ENCODE results near the gene SPG11. TPM values are rescaled to one million over a fixed set of nuclear protein-coding genes. Genes with fewer than 3 reads are reported as not detected.

The SPG11 gene
- total and polyA plus RNA-seq, 9 of the 15 experiments (the other 6 are each of a cell fraction or from before 2014, with no cell fraction given): 23.3 to 71.2 (median 45.6) TPM

GRCh38 chr15:44616974-44617373 is 46.5 kb downstream of the SPG11 start (continued):
- no peak for TF ChIP-seq ETS1 (conservative IDR thresholded peaks at IDR 0.05; ENCODE audit: control insufficient read depth, low read depth, low read length)

GRCh38 chr15:44606740-44607139 is 56.7 kb downstream of the SPG11 start:
- Histone ChIP-seq H3K4me1 (replicated peaks in 1 of 2; ENCODE audit: control insufficient read depth in 2 of 2, insufficient read depth in 2 of 2, low read length in 2 of 2) (no peaks in the 10 kb centered on the region), H3K9me3 (replicated peaks; ENCODE audit: control insufficient read depth, insufficient read depth, low read depth, low read length) (no peaks in the 10 kb centered on the region), H3K27me3 (ENCODE audit: control insufficient read depth in 2 of 2, insufficient read depth in 2 of 2, low read length in 2 of 2) (no peaks in the 10 kb centered on the region), H3K4me2 (ENCODE audit: insufficient read depth, low read length) (no peak overlapping the region), H3K4me3 (no peak overlapping the region), H2AFZ (ENCODE audit: low read depth, low read length) (no peak overlapping the region), H3K27ac (ENCODE audit: extremely low read depth, low read depth, low read length) (no peak overlapping the region), H3K36me3 (ENCODE audit: control insufficient read depth, insufficient read depth, low read length) (peaks cover 78% of the 10 kb centered on the region), H3K9ac (ENCODE audit: insufficient read depth in 1 of 2, low read depth in 2 of 2, low read length in 2 of 2) (no peak overlapping the region), H3K79me2 (ENCODE audit: control insufficient read depth, insufficient read depth, low read length) (no peaks in the 10 kb centered on the region), H4K20me1 (replicated peaks; ENCODE audit: control insufficient read depth, insufficient read depth, low read length) (no peaks in the 10 kb centered on the region), H3K9me1 (ENCODE audit: control insufficient read depth, insufficient read depth, low read length) (no peaks in the 10 kb centered on the region)
- FAIRE-seq: no peak
- 100% methylated on average over 1 of the region's 1 CpG for WGBS (ENCODE audit: insufficient coverage, low coverage, missing lambda C conversion rate)
- ATAC-seq: no peak
- ChIA-PET POLR2A (no interaction called here), CTCF (ENCODE audit: low intra/inter-chr PET ratio) (interaction anchor here (0.6 kb wide), 1 partner anchor 12 kb away, joined by 3 read pairs; no protein-coding TSS in a partner anchor)
- intact Hi-C loops (cut with micrococcal nuclease) (no loop called here), in situ Hi-C loops (cut with MboI) (no loop called here)
- BruUV-seq (replicated peaks): no TSS peak
- no peak for DNase-seq (ENCODE audit: extremely low read depth in 1 of 4, low spot score in 3 of 4)
- no peak for TF ChIP-seq TFE3 (CRISPR knock-in tag; IDR thresholded peaks at IDR 0.05)
- TF ChIP-seq MITF (IDR thresholded peaks at IDR 0.05): no peak
- TF ChIP-seq HNRNPUL1 (IDR thresholded peaks at IDR 0.05; ENCODE audit: low read length): no peak
- TF ChIP-seq CBX3 (IDR thresholded peaks at IDR 0.05; ENCODE audit: borderline replicate concordance in 1 of 2, low read length in 2 of 2): no peak
- TF ChIP-seq BACH1 (tag; IDR thresholded peaks at IDR 0.05): no peak
- no peak for TF ChIP-seq MAX (CRISPR knock-in tag; IDR thresholded peaks at IDR 0.05)
- no peak for TF ChIP-seq ZFPM2 (CRISPR knock-in tag; IDR thresholded peaks at IDR 0.05)
- TF ChIP-seq TRIM25 (IDR thresholded peaks at IDR 0.05; ENCODE audit: borderline replicate concordance): no peak
- TF ChIP-seq BCLAF1 (IDR thresholded peaks at IDR 0.05; ENCODE audit: borderline replicate concordance in 1 of 2, control insufficient read depth in 1 of 2, low read depth in 2 of 2, low read length in 1 of 2): no peak

Measured in K562 (cell line).